ENCODE results near the gene BCL2L11. TPM values are rescaled to one million over a fixed set of nuclear protein-coding genes. Genes with fewer than 3 reads are reported as not detected.
A peak's percentile ranks its signal among the peaks of the same experiment; 100 is the strongest.

Gene BCL2L11
- total RNA-seq, 2 experiments from 2014 or later, result 11.1 to 11.2 TPM

- H3K9me3 Mint-ChIP-seq, result no peaks in the 10 kb centered on the region
- peaks cover 27% of the 10 kb centered on the region for H3K36me3 Mint-ChIP-seq (ENCODE audit: low read depth)
- POLR2A ChIA-PET, result interaction anchor here (1.0 kb wide), 1 partner anchor 88 kb away, joined by 3 read pairs; no protein-coding TSS in a partner anchor
- peaks cover 44% of the 10 kb centered on the region for H3K27me3 Mint-ChIP-seq
- peak overlapping the region; percentile 92 for H3K4me3 Mint-ChIP-seq
- H3K27ac Mint-ChIP-seq, result peak overlapping the region; percentile 92
- DNase-seq, result peak; percentile 53
- CTCF ChIA-PET, result interaction anchor here (0.8 to 1.2 kb wide), 4 partner anchors 11 to 71 kb away, joined by 3 to 6 read pairs (median 4); no protein-coding TSS in a partner anchor
- peaks cover 40% of the 10 kb centered on the region for H3K4me1 Mint-ChIP-seq
Measured at GRCh38 chr2:111121028-111121827, 514 bp downstream of the BCL2L11 start.

GRCh38 chr2:111121828-111122630 lies 1.3 kb downstream of the BCL2L11 start:
- DNase-seq, result peak; percentile 78
- peaks cover 35% of the 10 kb centered on the region for H3K36me3 Mint-ChIP-seq (ENCODE audit: low read depth)
- CTCF ChIA-PET, result no interaction called here
- no peaks in the 10 kb centered on the region for H3K9me3 Mint-ChIP-seq
- POLR2A ChIA-PET, result no interaction called here
- peak overlapping the region; percentile 92 for H3K27ac Mint-ChIP-seq
- H3K4me1 Mint-ChIP-seq, result peaks cover 36% of the 10 kb centered on the region
- peaks cover 36% of the 10 kb centered on the region for H3K27me3 Mint-ChIP-seq
- H3K4me3 Mint-ChIP-seq, result peak overlapping the region; percentile 92

- peak; percentile 29 for DNase-seq
- no peaks in the 10 kb centered on the region for H3K9me3 Mint-ChIP-seq
- H3K27ac Mint-ChIP-seq, result peak overlapping the region; percentile 75
- peaks cover 30% of the 10 kb centered on the region for H3K4me1 Mint-ChIP-seq
- ChIA-PET POLR2A (no interaction called here), CTCF (no interaction called here)
- peaks cover 37% of the 10 kb centered on the region for H3K36me3 Mint-ChIP-seq (ENCODE audit: low read depth)
- H3K4me3 Mint-ChIP-seq, result peak overlapping the region; percentile 92
- H3K27me3 Mint-ChIP-seq, result peaks cover 31% of the 10 kb centered on the region
Measured at GRCh38 chr2:111122631-111123421, 2.1 kb downstream of the BCL2L11 start.

GRCh38 chr2:111123751-111124150 lies 3.0 kb downstream of the BCL2L11 start:
- H3K4me1 Mint-ChIP-seq, result peaks cover 20% of the 10 kb centered on the region
- no peak for DNase-seq
- peaks cover 45% of the 10 kb centered on the region for H3K36me3 Mint-ChIP-seq (ENCODE audit: low read depth)
- peak overlapping the region; percentile 33 for H3K27ac Mint-ChIP-seq
- CTCF ChIA-PET, result interaction anchor here (0.9 kb wide), 1 partner anchor 13 kb away, joined by 3 read pairs; no protein-coding TSS in a partner anchor
- H3K27me3 Mint-ChIP-seq, result peaks cover 23% of the 10 kb centered on the region
- H3K9me3 Mint-ChIP-seq, result no peaks in the 10 kb centered on the region
- POLR2A ChIA-PET, result no interaction called here
- peak overlapping the region; percentile 62 for H3K4me3 Mint-ChIP-seq

- H3K36me3 Mint-ChIP-seq (ENCODE audit: low read depth), result peaks cover 58% of the 10 kb centered on the region
- ChIA-PET POLR2A (no interaction called here), CTCF (interaction anchor here (1.3 kb wide), 1 partner anchor 63 kb away, joined by 3 read pairs; no protein-coding TSS in a partner anchor)
- peaks cover 10% of the 10 kb centered on the region for H3K27me3 Mint-ChIP-seq
- no peaks in the 10 kb centered on the region for H3K9me3 Mint-ChIP-seq
- no peak overlapping the region for H3K27ac Mint-ChIP-seq
- H3K4me1 Mint-ChIP-seq, result peaks cover 10% of the 10 kb centered on the region
- no peak overlapping the region for H3K4me3 Mint-ChIP-seq
- no peak for DNase-seq
Measured at GRCh38 chr2:111126581-111126980, 5.9 kb downstream of the BCL2L11 start.

DNA sequence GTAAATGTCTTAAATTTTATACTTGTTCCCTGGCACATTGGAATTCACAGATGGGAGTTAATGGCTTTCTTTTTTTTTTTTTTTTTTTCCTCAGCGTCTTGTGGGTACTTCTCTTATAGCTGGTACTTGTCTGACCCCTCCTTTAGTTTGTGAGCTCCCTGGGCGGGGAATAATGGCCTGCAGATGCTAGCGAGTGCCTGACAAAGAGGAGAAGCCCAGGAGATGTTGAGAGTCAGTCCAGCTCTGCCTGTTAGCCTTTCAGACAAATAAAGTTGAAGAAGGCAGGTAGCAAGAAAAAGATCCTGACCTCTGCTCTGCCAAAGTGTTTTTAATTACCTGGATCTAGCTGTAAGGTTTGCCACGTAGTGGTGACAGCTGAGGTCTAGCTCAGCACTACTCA lies 6.6 kb downstream of the BCL2L11 start:
- no peak overlapping the region for H3K4me3 Mint-ChIP-seq
- peaks cover 10% of the 10 kb centered on the region for H3K4me1 Mint-ChIP-seq
- no peak overlapping the region for H3K27ac Mint-ChIP-seq
- H3K36me3 Mint-ChIP-seq (ENCODE audit: low read depth), result peaks cover 58% of the 10 kb centered on the region
- no peaks in the 10 kb centered on the region for H3K9me3 Mint-ChIP-seq
- H3K27me3 Mint-ChIP-seq, result peaks cover 10% of the 10 kb centered on the region
- POLR2A ChIA-PET, result no interaction called here
- no peak for DNase-seq
- CTCF ChIA-PET, result interaction anchor here (0.9 kb wide), 1 partner anchor 28 kb away, joined by 3 read pairs; no protein-coding TSS in a partner anchor

DNA sequence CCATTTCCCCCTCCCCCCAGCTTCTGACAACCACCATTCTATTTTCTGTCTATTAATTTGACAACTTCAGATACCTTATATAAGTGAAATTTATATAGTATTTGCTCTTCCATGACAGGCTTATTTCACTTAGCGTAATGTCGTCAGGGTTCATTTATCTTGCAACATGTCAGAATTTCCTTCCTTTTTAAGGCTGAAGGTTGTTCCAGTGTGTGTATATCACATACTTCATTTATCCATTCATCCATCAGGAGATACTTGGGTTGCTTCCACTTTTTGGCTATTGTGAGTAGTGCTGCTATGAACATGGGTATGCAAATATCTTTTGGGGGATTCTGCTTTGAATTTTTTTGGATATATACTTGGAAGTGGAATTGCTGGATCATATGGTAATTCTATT lies 7.4 kb downstream of the BCL2L11 start:
- H3K36me3 Mint-ChIP-seq (ENCODE audit: low read depth), result peaks cover 58% of the 10 kb centered on the region
- DNase-seq, result no peak
- peaks cover 10% of the 10 kb centered on the region for H3K27me3 Mint-ChIP-seq
- H3K4me3 Mint-ChIP-seq, result no peak overlapping the region
- H3K9me3 Mint-ChIP-seq, result no peaks in the 10 kb centered on the region
- ChIA-PET CTCF (no interaction called here), POLR2A (no interaction called here)
- H3K27ac Mint-ChIP-seq, result no peak overlapping the region
- peaks cover 9% of the 10 kb centered on the region for H3K4me1 Mint-ChIP-seq

DNA sequence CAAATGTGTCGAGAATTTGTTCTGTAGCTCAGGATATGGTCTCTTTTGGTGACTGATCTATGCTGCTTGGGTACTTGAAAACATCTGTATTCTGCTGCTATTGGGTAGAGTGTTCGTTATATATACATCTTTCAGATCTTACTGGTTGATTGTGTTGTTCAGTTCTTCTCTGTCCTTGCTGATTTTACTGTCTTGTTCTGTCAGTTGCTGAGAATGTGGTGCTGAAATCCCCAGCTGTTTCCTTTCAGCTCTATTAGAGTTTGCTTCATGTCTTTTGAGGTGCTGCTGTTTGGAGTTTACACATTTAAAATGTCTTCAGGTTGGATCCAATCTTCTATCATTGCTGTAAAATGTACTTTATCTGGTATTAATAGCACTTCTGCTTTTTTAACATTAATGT lies 12.9 kb downstream of the BCL2L11 start:
- DNase-seq, result no peak
- H3K27me3 Mint-ChIP-seq, result no peaks in the 10 kb centered on the region
- no peak overlapping the region for H3K4me3 Mint-ChIP-seq
- CTCF ChIA-PET, result no interaction called here
- H3K27ac Mint-ChIP-seq, result no peak overlapping the region
- no peaks in the 10 kb centered on the region for H3K9me3 Mint-ChIP-seq
- peaks cover 2% of the 10 kb centered on the region for H3K4me1 Mint-ChIP-seq
- POLR2A ChIA-PET, result no interaction called here
- peaks cover 24% of the 10 kb centered on the region for H3K36me3 Mint-ChIP-seq (ENCODE audit: low read depth)

GRCh38 chr2:111134055-111134454 lies 13.3 kb downstream of the BCL2L11 start:
- H3K27me3 Mint-ChIP-seq, result no peaks in the 10 kb centered on the region
- POLR2A ChIA-PET, result no interaction called here
- H3K27ac Mint-ChIP-seq, result no peak overlapping the region
- peaks cover 22% of the 10 kb centered on the region for H3K36me3 Mint-ChIP-seq (ENCODE audit: low read depth)
- CTCF ChIA-PET, result no interaction called here
- H3K4me1 Mint-ChIP-seq, result peaks cover 2% of the 10 kb centered on the region
- no peak for DNase-seq
- no peaks in the 10 kb centered on the region for H3K9me3 Mint-ChIP-seq
- no peak overlapping the region for H3K4me3 Mint-ChIP-seq

GRCh38 chr2:111135237-111135909 lies 14.7 kb downstream of the BCL2L11 start:
- Mint-ChIP-seq H3K27ac (no peak overlapping the region), H3K4me3 (no peak overlapping the region), H3K4me1 (peaks cover 2% of the 10 kb centered on the region), H3K27me3 (no peaks in the 10 kb centered on the region), H3K9me3 (no peaks in the 10 kb centered on the region), H3K36me3 (ENCODE audit: low read depth) (peaks cover 21% of the 10 kb centered on the region)
- no peak for DNase-seq
- ChIA-PET POLR2A (no interaction called here), CTCF (no interaction called here)

DNA sequence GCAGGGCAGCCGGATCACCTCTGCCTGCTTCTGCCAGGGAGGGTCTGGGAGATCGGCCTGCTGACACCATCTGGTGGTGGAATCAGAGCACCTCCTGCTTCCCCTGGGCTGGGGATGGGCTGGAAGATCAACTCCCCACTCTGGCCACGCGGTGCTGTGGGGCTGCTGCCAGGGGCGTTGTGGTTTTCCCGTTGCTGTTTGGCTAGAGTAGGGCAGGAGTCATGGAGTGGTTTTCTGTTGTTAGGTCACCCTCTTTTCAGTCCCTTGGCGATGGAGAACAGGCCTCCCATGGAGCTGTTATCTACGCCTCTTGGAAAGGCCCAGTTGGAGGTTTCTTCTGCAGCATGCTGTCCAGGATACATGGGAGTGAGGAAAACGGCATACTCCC lies 15.2 kb downstream of the BCL2L11 start:
- H3K36me3 Mint-ChIP-seq (ENCODE audit: low read depth), result peaks cover 19% of the 10 kb centered on the region
- ChIA-PET CTCF (interaction anchor here (1.2 kb wide), 1 partner anchor 12 kb away, joined by 3 read pairs; no protein-coding TSS in a partner anchor), POLR2A (no interaction called here)
- no peaks in the 10 kb centered on the region for H3K9me3 Mint-ChIP-seq
- no peak overlapping the region for H3K27ac Mint-ChIP-seq
- H3K4me1 Mint-ChIP-seq, result peaks cover 2% of the 10 kb centered on the region
- no peaks in the 10 kb centered on the region for H3K27me3 Mint-ChIP-seq
- no peak for DNase-seq
- no peak overlapping the region for H3K4me3 Mint-ChIP-seq

- POLR2A ChIA-PET, result no interaction called here
- DNase-seq, result no peak
- Mint-ChIP-seq H3K4me1 (peaks cover 13% of the 10 kb centered on the region), H3K9me3 (no peaks in the 10 kb centered on the region), H3K36me3 (ENCODE audit: low read depth) (peaks cover 19% of the 10 kb centered on the region), H3K27me3 (no peaks in the 10 kb centered on the region), H3K4me3 (no peak overlapping the region), H3K27ac (no peak overlapping the region)
- CTCF ChIA-PET, result interaction anchor here (0.7 to 0.9 kb wide), 2 partner anchors 8 to 17 kb away, joined by 3 read pairs; no protein-coding TSS in a partner anchor
Measured at GRCh38 chr2:111138839-111139238, 18.1 kb downstream of the BCL2L11 start.
